IMR-90 (cell line): Measurements from ENCODE around the gene POFUT2. TPM values are rescaled to one million over a fixed set of nuclear protein-coding genes. Genes with fewer than 3 reads are reported as not detected.
A peak's percentile ranks its signal among the peaks of the same experiment; 100 is the strongest.

Experiments
- ATAC-seq: fragments of 200-7000 bp; cut with Tn5 transposase; 2 replicates; pipeline ENCODE4 v1.9.1; 2020; ENCODE audit warnings: low read depth, mild to moderate bottlenecking, moderate library complexity
- BruUV-seq: library from RNA; stranded (reverse); fragments of 400-500 nt; replicated peaks from 2 replicates; lab custom pipeline; 2021; lab: Mats Ljungman, UMichigan
- CTCF ChIA-PET: fragments of 300-600 bp; formaldehyde crosslinking; extraction: SDS; loops from one replicate; lab custom pipeline; 2021; ENCODE audit warnings: antibody characterized with exemption; lab: Yijun Ruan, JAX
- POLR2A ChIA-PET: fragments of 300-600 bp; sonication (Branson Sonifier 250); formaldehyde crosslinking; loops from one replicate; lab custom pipeline; 2022; ENCODE audit warnings: antibody characterized with exemption; ENCODE audit not compliant: unreplicated experiment; lab: Charles Lee
- DNase-seq: peaks from one replicate; pipeline ENCODE4 v3.0.0; 2013
- H2AFZ ChIP-seq: replicated peaks from 2 replicates; pipeline ENCODE3; 2013; ENCODE audit warnings: low read length, mild to moderate bottlenecking; ENCODE audit not compliant: poor library complexity
- H2AK5ac ChIP-seq: 2 replicates; pipeline ENCODE4 v1.6.1; 2013; ENCODE audit warnings: low read depth, low read length, inconsistent platforms
- H2AK9ac ChIP-seq: replicated peaks from 2 replicates; pipeline ENCODE3; 2013; ENCODE audit warnings: mild to moderate bottlenecking, low read depth, low read length, moderate library complexity; ENCODE audit not compliant: poor library complexity
- H2BK120ac ChIP-seq: 2 replicates; pipeline ENCODE4 v1.6.1; 2013; ENCODE audit warnings: low read depth, low read length, inconsistent platforms
- H2BK15ac ChIP-seq: 3 replicates; pipeline ENCODE4 v1.6.1; 2013; ENCODE audit warnings: low read depth, low read length, inconsistent platforms
- H2BK20ac ChIP-seq: 2 replicates; pipeline ENCODE4 v1.6.1; 2013; ENCODE audit warnings: low read depth, mild to moderate bottlenecking, inconsistent platforms, low read length, moderate library complexity
- H2BK5ac ChIP-seq: 2 replicates; pipeline ENCODE4 v1.6.1; 2013; ENCODE audit warnings: mild to moderate bottlenecking, low read depth, low read length, inconsistent platforms; ENCODE audit not compliant: poor library complexity, severe bottlenecking
- H3K14ac ChIP-seq: replicated peaks from 2 replicates; pipeline ENCODE4 v1.6.1; 2013; ENCODE audit warnings: low read depth, low read length, inconsistent platforms
- H3K18ac ChIP-seq: 2 replicates; pipeline ENCODE4 v1.6.1; 2013; ENCODE audit warnings: low read depth, low read length, control low read depth
- H3K23ac ChIP-seq: 2 replicates; pipeline ENCODE4 v1.6.1; 2013; ENCODE audit warnings: low read depth, low read length, inconsistent platforms
- H3K27ac ChIP-seq: 2 replicates; pipeline ENCODE4 v1.5.1; 2013; ENCODE audit warnings: mild to moderate bottlenecking, control low read depth, low read length; ENCODE audit not compliant: insufficient read depth
- H3K27me3 ChIP-seq: 2 replicates; pipeline ENCODE4 v1.6.1; 2013; ENCODE audit warnings: low read length; ENCODE audit not compliant: control insufficient read depth, insufficient read depth
- H3K36me3 ChIP-seq: 2 replicates; pipeline ENCODE4 v1.6.1; 2013; ENCODE audit warnings: low read length, mixed read lengths; ENCODE audit not compliant: control insufficient read depth, insufficient read depth
- H3K4ac ChIP-seq: 2 replicates; pipeline ENCODE4 v1.6.1; 2013; ENCODE audit warnings: low read depth, low read length, inconsistent platforms
- H3K4me1 ChIP-seq: 2 replicates; pipeline ENCODE4 v1.6.1; 2013; ENCODE audit warnings: low read length, mixed read lengths; ENCODE audit not compliant: control insufficient read depth, insufficient read depth
- H3K4me2 ChIP-seq: 2 replicates; pipeline ENCODE4 v1.6.1; 2013; ENCODE audit warnings: low read depth, mild to moderate bottlenecking, control low read depth, low read length, moderate library complexity
- H3K4me3 ChIP-seq: 2 replicates; pipeline ENCODE4 v1.5.1; 2013; ENCODE audit warnings: low read depth, mild to moderate bottlenecking, control low read depth, low read length, moderate library complexity; ENCODE audit not compliant: insufficient read depth
- H3K56ac ChIP-seq: 2 replicates; pipeline ENCODE4 v1.6.1; 2013; ENCODE audit warnings: low read length, inconsistent platforms; ENCODE audit not compliant: insufficient read depth; ENCODE audit errors: extremely low read depth
- H3K79me1 ChIP-seq, 2 experiments: 2 replicates each; pipeline ENCODE4 v1.6.1; 2013; ENCODE audit warnings: low read length in 2 of 2, inconsistent platforms in 1 of 2, low read depth in 1 of 2
- H3K9ac ChIP-seq: 2 replicates; pipeline ENCODE4 v1.6.1; 2013; ENCODE audit warnings: low read depth, low read length, control low read depth
- H3K9me1 ChIP-seq: 2 replicates; pipeline ENCODE4 v1.6.1; 2013; ENCODE audit warnings: low read length, inconsistent platforms; ENCODE audit not compliant: insufficient read depth
- H3K9me3 ChIP-seq: 2 replicates; pipeline ENCODE4 v1.6.1; 2013; ENCODE audit warnings: low read length; ENCODE audit not compliant: control insufficient read depth, insufficient read depth
- H4K20me1 ChIP-seq: 2 replicates; pipeline ENCODE4 v1.6.1; 2013; ENCODE audit warnings: low read length, inconsistent platforms; ENCODE audit not compliant: insufficient read depth
- H4K5ac ChIP-seq: 2 replicates; pipeline ENCODE4 v1.6.1; 2013; ENCODE audit warnings: mild to moderate bottlenecking, low read depth, low read length, control low read depth
- H4K8ac ChIP-seq, 2 experiments: 2 replicates each; pipeline ENCODE4 v1.6.1; 2013; ENCODE audit warnings: low read depth in 2 of 2, low read length in 2 of 2, control low read depth in 1 of 2, inconsistent platforms in 1 of 2
- H4K91ac ChIP-seq: 2 replicates; pipeline ENCODE4 v1.6.1; 2013; ENCODE audit warnings: low read depth, low read length, inconsistent platforms; ENCODE audit not compliant: insufficient read depth
- CHD1 ChIP-seq: IDR thresholded peaks from 2 replicates; pipeline ENCODE4 v1.6.1; 2012; ENCODE audit warnings: low read depth, low read length, improper control_type of control experiment
- CTCF ChIP-seq: conservative IDR thresholded peaks from 2 replicates; pipeline ENCODE4 v1.5.1; 2012; ENCODE audit warnings: mild to moderate bottlenecking, low read depth, low read length, improper control_type of control experiment
- FOS ChIP-seq: fragments of 150-350 bp; IDR thresholded peaks from 2 replicates; pipeline ENCODE4 v1.6.1; 2016; ENCODE audit warnings: low read depth, low read length
- MAFK ChIP-seq: IDR thresholded peaks from 2 replicates; pipeline ENCODE4 v1.6.1; 2012; ENCODE audit warnings: low read depth, low read length, improper control_type of control experiment
- MAZ ChIP-seq: IDR thresholded peaks from 2 replicates; pipeline ENCODE4 v1.6.1; 2012; ENCODE audit warnings: low read depth, mild to moderate bottlenecking, low read length, improper control_type of control experiment, moderate library complexity, borderline replicate concordance
- MXI1 ChIP-seq: IDR thresholded peaks from 2 replicates; pipeline ENCODE4 v1.6.1; 2012; ENCODE audit warnings: low read depth, mild to moderate bottlenecking, low read length, moderate library complexity, borderline replicate concordance
- NFE2L2 ChIP-seq: fragments of 150-350 bp; IDR thresholded peaks from 2 replicates; pipeline ENCODE4 v1.6.1; 2016; ENCODE audit warnings: low read depth, mild to moderate bottlenecking, low read length
- RAD21 ChIP-seq: IDR thresholded peaks from 2 replicates; pipeline ENCODE4 v1.6.1; 2012; ENCODE audit warnings: low read length, improper control_type of control experiment
- RCOR1 ChIP-seq: IDR thresholded peaks from 2 replicates; pipeline ENCODE4 v1.6.1; 2012; ENCODE audit warnings: mild to moderate bottlenecking, low read length, improper control_type of control experiment; ENCODE audit not compliant: insufficient replicate concordance
- SMC3 ChIP-seq: fragments of 150-350 bp; IDR thresholded peaks from 2 replicates; pipeline ENCODE4 v1.6.1; 2016; ENCODE audit warnings: low read depth, mild to moderate bottlenecking, antibody characterized with exemption, low read length, moderate library complexity
- WGBS, 2 experiments: methylation state at CpG; one replicate each; pipeline versions ENCODE4 v1.1.5 to v1.1.7; 2013; ENCODE audit warnings: missing lambda C conversion rate in 2 of 2; ENCODE audit not compliant: insufficient read length in 1 of 2; ENCODE audit errors: extremely low coverage in 2 of 2; 5-methylcytosine and 5-hydroxymethylcytosine counted together
- dilution Hi-C: fragments of 300-500 bp; cut with HindIII; formaldehyde crosslinking; loops from one replicate; pipeline ENCODE4 v1.14.3; 2018; ENCODE audit warnings: low sequenced_read_pairs; ENCODE audit not compliant: unreplicated experiment
- in situ Hi-C: fragments of 300-500 bp; cut with MboI; formaldehyde crosslinking; loops from 3 replicates; pipeline ENCODE4 v1.14.3; 2019; ENCODE audit warnings: low sequenced_read_pairs, inconsistent platforms, mixed read lengths
- intact Hi-C: fragments of 100-400 bp; cut with micrococcal nuclease; formaldehyde crosslinking; loops from 2 replicates; pipeline ENCODE4 v1.10.0; 2022
- polyA plus RNA-seq, 3 experiments: library from polyadenylated mRNA; depleted of rRNA; stranded (reverse); fragments of >200 nt; gene quantifications; 2 replicates each; pipeline ENCODE4 v1.2.3, GENCODE V29; 2012; ENCODE audit warnings: low replicate concordance in 1 of 3
- total RNA-seq: library from RNA; depleted of rRNA; stranded (reverse); fragments of >200 nt; gene quantifications from 2 replicates; pipeline ENCODE4 v1.2.3, GENCODE V29; 2012

Gene POFUT2
- total and polyA plus RNA-seq, 2 of the 4 experiments (the other 2 are of a cell fraction), result 18.8 to 59.3 TPM

DNA sequence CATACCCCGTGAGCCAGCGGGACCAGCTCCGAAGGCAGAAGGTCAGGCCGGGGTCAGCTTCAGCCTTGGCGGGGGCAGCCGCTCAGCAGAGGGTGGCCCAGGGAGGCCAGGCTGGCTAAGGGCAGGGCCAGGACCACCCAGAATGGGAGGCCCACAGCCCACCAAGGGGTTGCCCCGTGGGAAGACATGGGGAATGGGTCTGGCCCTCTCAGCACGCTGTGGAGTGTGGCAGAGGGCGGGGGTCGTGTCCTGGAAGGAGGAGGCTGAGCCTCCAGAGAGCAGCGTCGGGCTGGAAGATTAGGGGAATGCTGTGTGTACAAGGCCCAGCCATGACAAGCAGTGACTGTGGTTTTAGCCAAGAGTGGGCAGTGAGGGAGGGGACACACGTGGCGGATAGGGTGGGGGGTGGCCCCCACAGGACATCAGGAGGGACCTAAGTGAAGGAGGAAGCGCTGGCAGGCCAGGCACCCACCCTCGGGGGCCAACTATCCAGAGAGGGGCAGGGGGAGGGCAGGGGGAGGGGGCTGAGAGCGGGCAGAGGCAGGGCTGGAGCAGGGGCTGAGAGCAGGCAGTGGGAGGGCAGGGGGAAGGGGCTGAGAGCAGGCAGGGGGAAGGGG, 43.9 kb upstream of the POFUT2 start:
- H3K9me1 ChIP-seq, result peaks cover 12% of the 10 kb centered on the region; the same call in 1 of the 2 replicates
- H3K4ac ChIP-seq, result peak overlapping the region; percentile 96
- no peaks in the 10 kb centered on the region for H4K20me1 ChIP-seq
- H3K4me2 ChIP-seq, result no peak overlapping the region
- peak overlapping the region; percentile 52; the same call in 1 of the 2 replicates for H4K5ac ChIP-seq
- H3K27ac ChIP-seq, result no peak overlapping the region
- H4K8ac ChIP-seq, result peak overlapping the region; percentile 38 to 92; a peak in 3 of 4 replicates
- POLR2A ChIA-PET, result no interaction called here
- peak overlapping the region; percentile 24; the same call in 1 of the 2 replicates for H3K23ac ChIP-seq
- in situ Hi-C loops, result no loop called here
- no peak for TF ChIP-seq NFE2L2
- no peak for TF ChIP-seq MXI1
- no peak for TF ChIP-seq RCOR1
- TF ChIP-seq MAFK, result no peak
- TF ChIP-seq FOS, result no peak
- no peak for TF ChIP-seq MAZ
- no peak for TF ChIP-seq RAD21
- TF ChIP-seq CHD1, result no peak
- TF ChIP-seq SMC3, result no peak
- TF ChIP-seq CTCF, result no peak
- peak overlapping the region; percentile 100; the same call in 2 of the 3 replicates for H2BK15ac ChIP-seq
- DNase-seq, result no peak
- intact Hi-C loops, result loop anchor here (2.0 kb wide), 1 partner anchor 33 kb away; no protein-coding TSS in a partner anchor
- H3K14ac ChIP-seq, result peak overlapping the region; percentile 55; the same call in 1 of the 2 replicates
- no peak overlapping the region for H3K4me3 ChIP-seq
- peak overlapping the region; percentile 99 for H4K91ac ChIP-seq
- no peaks in the 10 kb centered on the region for H3K9me3 ChIP-seq
- dilution Hi-C loops, result no loop called here
- H3K27me3 ChIP-seq, result no peaks in the 10 kb centered on the region
- CTCF ChIA-PET, result no interaction called here
- H2AK5ac ChIP-seq, result peak overlapping the region; percentile 100
- peak overlapping the region; percentile 99 for H2BK20ac ChIP-seq
- H3K56ac ChIP-seq, result 0 out of 2 replicates have a peak overlapping the region, but pooled peaks have one; percentile 33
- WGBS, 2 experiments, result 62% methylated on average over 11 of the region's 17 CpGs; no CpG with 5 or more reads in 1 of the 2 experiments
- peak overlapping the region; percentile 99 for H2BK120ac ChIP-seq
- BruUV-seq, result no TSS peak
- peak overlapping the region; percentile 45; the same call in 1 of the 2 replicates for H3K18ac ChIP-seq
- peak overlapping the region; percentile 74 for H2AFZ ChIP-seq
- peak overlapping the region; percentile 60 for H2AK9ac ChIP-seq
- peak overlapping the region; percentile 6 for H2BK5ac ChIP-seq
- H3K4me1 ChIP-seq, result peaks cover 35% of the 10 kb centered on the region
- H3K36me3 ChIP-seq, result no peaks in the 10 kb centered on the region
- no peak for ATAC-seq
- no peak overlapping the region for H3K9ac ChIP-seq
- H3K79me1 ChIP-seq, result peaks cover 0 to 7% of the 10 kb centered on the region in 2 experiments; a peak in 1 of 4 replicates
